Measurements from ENCODE around the gene AGT.

Gene AGT

GRCh38 chr1:230750986-230751625 lies 37.2 kb upstream of the AGT start:
- Histone ChIP-seq H3K9me3 (ENCODE audit: control insufficient read depth, low read depth, low read length) (no peaks in the 10 kb centered on the region), H3K27me3 (ENCODE audit: control insufficient read depth, insufficient read depth, low read length) (no peaks in the 10 kb centered on the region), H3K4me3 (ENCODE audit: low read length) (no peak overlapping the region), H3K27ac (ENCODE audit: low read length) (no peak overlapping the region), H3K4me1 (ENCODE audit: control insufficient read depth, low read depth, low read length) (peaks cover 30% of the 10 kb centered on the region), H3K36me3 (ENCODE audit: control insufficient read depth, low read depth, low read length) (no peaks in the 10 kb centered on the region), H3K9ac (ENCODE audit: low read length) (no peak overlapping the region)

GRCh38 chr1:230750576-230750975 lies 36.7 kb upstream of the AGT start:
- Histone ChIP-seq H3K27me3 (ENCODE audit: control insufficient read depth, insufficient read depth, low read length) (no peaks in the 10 kb centered on the region), H3K36me3 (ENCODE audit: control insufficient read depth, low read depth, low read length) (no peaks in the 10 kb centered on the region), H3K9me3 (ENCODE audit: control insufficient read depth, low read depth, low read length) (no peaks in the 10 kb centered on the region), H3K4me3 (ENCODE audit: low read length) (no peak overlapping the region), H3K4me1 (ENCODE audit: control insufficient read depth, low read depth, low read length) (peaks cover 30% of the 10 kb centered on the region), H3K27ac (ENCODE audit: low read length) (no peak overlapping the region), H3K9ac (ENCODE audit: low read length) (no peak overlapping the region)

- H3K9me3 ChIP-seq (ENCODE audit: control insufficient read depth, low read depth, low read length) = no peaks in the 10 kb centered on the region
- H3K27me3 ChIP-seq (ENCODE audit: control insufficient read depth, insufficient read depth, low read length) = no peaks in the 10 kb centered on the region
- H3K27ac ChIP-seq (ENCODE audit: low read length) = no peak overlapping the region
- no peaks in the 10 kb centered on the region for H3K36me3 ChIP-seq (ENCODE audit: control insufficient read depth, low read depth, low read length)
- no peak overlapping the region for H3K4me3 ChIP-seq (ENCODE audit: low read length)
- H3K9ac ChIP-seq (ENCODE audit: low read length) = no peak overlapping the region
- peaks cover 30% of the 10 kb centered on the region for H3K4me1 ChIP-seq (ENCODE audit: control insufficient read depth, low read depth, low read length)
These were observed 35.7 kb upstream of the AGT start for GRCh38 chr1:230749635-230750034.

GRCh38 chr1:230749150-230749549 lies 35.2 kb upstream of the AGT start:
- no peaks in the 10 kb centered on the region for H3K9me3 ChIP-seq (ENCODE audit: control insufficient read depth, low read depth, low read length)
- no peaks in the 10 kb centered on the region for H3K27me3 ChIP-seq (ENCODE audit: control insufficient read depth, insufficient read depth, low read length)
- peaks cover 30% of the 10 kb centered on the region for H3K4me1 ChIP-seq (ENCODE audit: control insufficient read depth, low read depth, low read length)
- no peaks in the 10 kb centered on the region for H3K36me3 ChIP-seq (ENCODE audit: control insufficient read depth, low read depth, low read length)
- H3K9ac ChIP-seq (ENCODE audit: low read length) = no peak overlapping the region
- H3K27ac ChIP-seq (ENCODE audit: low read length) = no peak overlapping the region
- no peak overlapping the region for H3K4me3 ChIP-seq (ENCODE audit: low read length)

GRCh38 chr1:230747890-230748800 lies 34.2 kb upstream of the AGT start:
- peaks cover 26% of the 10 kb centered on the region for H3K4me1 ChIP-seq (ENCODE audit: control insufficient read depth, low read depth, low read length)
- no peak overlapping the region for H3K27ac ChIP-seq (ENCODE audit: low read length)
- H3K27me3 ChIP-seq (ENCODE audit: control insufficient read depth, insufficient read depth, low read length) = no peaks in the 10 kb centered on the region
- no peak overlapping the region for H3K4me3 ChIP-seq (ENCODE audit: low read length)
- H3K9ac ChIP-seq (ENCODE audit: low read length) = no peak overlapping the region
- no peaks in the 10 kb centered on the region for H3K36me3 ChIP-seq (ENCODE audit: control insufficient read depth, low read depth, low read length)
- H3K9me3 ChIP-seq (ENCODE audit: control insufficient read depth, low read depth, low read length) = no peaks in the 10 kb centered on the region

- no peak within 1 kb of the TSS for H3K9ac ChIP-seq (ENCODE audit: low read length)
- H3K4me1 ChIP-seq (ENCODE audit: control insufficient read depth, low read depth, low read length) = peaks cover 17% of the 10 kb centered on the region
- no peaks in the 10 kb centered on the region for H3K36me3 ChIP-seq (ENCODE audit: control insufficient read depth, low read depth, low read length)
- no peaks in the 10 kb centered on the region for H3K9me3 ChIP-seq (ENCODE audit: control insufficient read depth, low read depth, low read length)
- H3K4me3 ChIP-seq (ENCODE audit: low read length) = no peak within 1 kb of the TSS
- H3K27ac ChIP-seq (ENCODE audit: low read length) = no peak within 1 kb of the TSS
- H3K27me3 ChIP-seq (ENCODE audit: control insufficient read depth, insufficient read depth, low read length) = no peaks in the 10 kb centered on the region
These were observed 33.3 kb upstream of the AGT start, which contains the start of gene CAPN9 for GRCh38 chr1:230747127-230747730. Gene CAPN9 (plus strand): TSS chr1:230747388. CDS start chr1:230747497, 109 bp downstream.

GRCh38 chr1:230746617-230747016 lies 32.7 kb upstream of the AGT start:
- Histone ChIP-seq H3K4me1 (ENCODE audit: control insufficient read depth, low read depth, low read length) (peaks cover 12% of the 10 kb centered on the region), H3K27me3 (ENCODE audit: control insufficient read depth, insufficient read depth, low read length) (no peaks in the 10 kb centered on the region), H3K36me3 (ENCODE audit: control insufficient read depth, low read depth, low read length) (no peaks in the 10 kb centered on the region), H3K4me3 (ENCODE audit: low read length) (no peak overlapping the region), H3K27ac (ENCODE audit: low read length) (no peak overlapping the region), H3K9ac (ENCODE audit: low read length) (no peak overlapping the region), H3K9me3 (ENCODE audit: control insufficient read depth, low read depth, low read length) (no peaks in the 10 kb centered on the region)

GRCh38 chr1:230745071-230745470 lies 31.1 kb upstream of the AGT start:
- Histone ChIP-seq H3K9ac (ENCODE audit: low read length) (no peak overlapping the region), H3K4me1 (ENCODE audit: control insufficient read depth, low read depth, low read length) (peaks cover 4% of the 10 kb centered on the region), H3K27ac (ENCODE audit: low read length) (no peak overlapping the region), H3K27me3 (ENCODE audit: control insufficient read depth, insufficient read depth, low read length) (no peaks in the 10 kb centered on the region), H3K36me3 (ENCODE audit: control insufficient read depth, low read depth, low read length) (no peaks in the 10 kb centered on the region), H3K4me3 (ENCODE audit: low read length) (no peak overlapping the region), H3K9me3 (ENCODE audit: control insufficient read depth, low read depth, low read length) (no peaks in the 10 kb centered on the region)

GRCh38 chr1:230744382-230744781 lies 30.5 kb upstream of the AGT start:
- no peaks in the 10 kb centered on the region for H3K27me3 ChIP-seq (ENCODE audit: control insufficient read depth, insufficient read depth, low read length)
- H3K4me3 ChIP-seq (ENCODE audit: low read length) = no peak overlapping the region
- H3K36me3 ChIP-seq (ENCODE audit: control insufficient read depth, low read depth, low read length) = no peaks in the 10 kb centered on the region
- no peak overlapping the region for H3K27ac ChIP-seq (ENCODE audit: low read length)
- no peaks in the 10 kb centered on the region for H3K4me1 ChIP-seq (ENCODE audit: control insufficient read depth, low read depth, low read length)
- H3K9me3 ChIP-seq (ENCODE audit: control insufficient read depth, low read depth, low read length) = no peaks in the 10 kb centered on the region
- H3K9ac ChIP-seq (ENCODE audit: low read length) = no peak overlapping the region

- H3K27ac ChIP-seq (ENCODE audit: low read length) = no peak overlapping the region
- H3K36me3 ChIP-seq (ENCODE audit: control insufficient read depth, low read depth, low read length) = no peaks in the 10 kb centered on the region
These were observed 30.0 kb upstream of the AGT start for GRCh38 chr1:230743899-230744298.

GRCh38 chr1:230739564-230740290 lies 25.8 kb upstream of the AGT start:
- H3K4me3 ChIP-seq (ENCODE audit: low read length) = no peak overlapping the region
- H3K36me3 ChIP-seq (ENCODE audit: control insufficient read depth, low read depth, low read length) = no peaks in the 10 kb centered on the region
- no peaks in the 10 kb centered on the region for H3K27me3 ChIP-seq (ENCODE audit: control insufficient read depth, insufficient read depth, low read length)
- H3K9me3 ChIP-seq (ENCODE audit: control insufficient read depth, low read depth, low read length) = no peaks in the 10 kb centered on the region
- no peaks in the 10 kb centered on the region for H3K4me1 ChIP-seq (ENCODE audit: control insufficient read depth, low read depth, low read length)
- no peak overlapping the region for H3K27ac ChIP-seq (ENCODE audit: low read length)
- H3K9ac ChIP-seq (ENCODE audit: low read length) = no peak overlapping the region

More at GRCh38 chr1:230743899-230744298, 30.0 kb upstream of the AGT start:
- H3K27me3 ChIP-seq (ENCODE audit: control insufficient read depth, insufficient read depth, low read length) = no peaks in the 10 kb centered on the region
- H3K4me1 ChIP-seq (ENCODE audit: control insufficient read depth, low read depth, low read length) = no peaks in the 10 kb centered on the region
- H3K4me3 ChIP-seq (ENCODE audit: low read length) = no peak overlapping the region
- no peaks in the 10 kb centered on the region for H3K9me3 ChIP-seq (ENCODE audit: control insufficient read depth, low read depth, low read length)
- no peak overlapping the region for H3K9ac ChIP-seq (ENCODE audit: low read length)
